NCI-H446 treated with DMSO at 0.1 percent for 48 hours (cell line): ENCODE data around the gene TMEM223.
"Not testable (repeated sequence)": the region's sequence is repeated elsewhere in the genome, so short reads cannot be mapped to it uniquely, and the experiment has no call there.

Experiments
- DNase-seq: peaks from one replicate; lab custom pipeline; 2025; lab: John Stamatoyannopoulos, UW

TMEM223 gene

DNA sequence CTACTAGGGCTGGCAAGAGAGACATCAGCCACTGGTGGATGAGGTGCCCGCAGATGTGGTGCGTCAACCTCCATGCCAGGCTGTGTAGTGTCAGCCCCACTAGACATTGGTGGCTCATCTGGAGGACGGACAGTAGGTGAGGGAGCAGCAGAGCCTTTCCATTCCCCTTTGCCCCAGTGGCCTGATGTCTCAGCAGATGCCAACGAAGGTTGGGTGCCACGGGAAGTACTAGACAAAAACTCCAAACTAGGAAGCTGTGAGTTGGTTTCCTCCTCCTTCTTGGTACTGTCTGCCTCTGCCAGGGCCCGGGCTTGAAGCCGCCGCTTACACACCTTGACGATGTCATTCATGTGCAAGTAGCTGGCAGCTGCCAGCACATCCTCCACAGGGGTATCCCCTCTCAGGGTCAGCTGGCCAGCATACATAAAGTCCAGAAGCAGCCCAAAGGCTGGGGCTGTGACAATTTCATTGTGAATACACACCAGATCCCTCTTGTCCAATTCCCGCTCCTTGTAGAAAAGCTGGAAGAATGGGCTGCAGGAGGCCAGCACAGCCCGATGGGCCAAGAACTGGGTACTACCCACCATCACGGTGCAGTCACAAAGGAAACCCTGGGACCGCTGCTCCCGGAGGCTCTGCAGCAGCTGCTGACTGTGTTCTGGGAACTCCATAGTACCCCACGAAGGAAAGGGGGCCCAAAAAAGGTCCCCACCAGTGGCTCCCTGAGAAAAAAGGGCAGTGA lies 38.6 kb downstream of the TMEM223 start:
- DNase-seq: no peak

DNA sequence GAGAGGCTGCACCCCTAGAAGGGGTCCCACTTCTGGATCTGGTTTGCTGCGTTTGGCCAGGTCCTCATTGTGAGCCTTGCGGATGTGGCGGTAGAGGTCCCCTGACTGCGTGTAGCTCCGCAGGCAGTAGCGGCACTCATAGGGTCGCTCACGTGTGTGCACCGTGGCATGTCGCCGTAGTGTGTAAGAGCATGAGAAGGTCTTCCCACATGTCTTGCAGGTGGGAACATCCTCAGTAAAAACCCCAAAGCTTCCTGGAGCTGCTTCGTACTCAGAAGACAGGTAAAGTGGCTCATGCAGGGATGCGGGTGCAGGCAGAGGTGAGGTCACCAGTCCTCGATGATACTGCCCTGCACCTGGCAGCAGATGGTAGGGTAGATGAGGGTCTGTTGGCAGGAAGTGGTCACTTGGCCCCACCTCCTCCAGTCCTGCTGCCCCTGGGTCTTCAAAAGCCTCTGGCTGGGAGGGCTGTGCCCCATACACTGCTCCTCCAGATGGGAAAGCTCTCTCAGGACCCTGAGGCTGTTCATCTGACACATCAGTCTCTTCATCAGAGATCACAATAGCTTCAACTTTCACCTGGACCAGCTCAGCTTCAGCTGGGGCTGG lies 39.5 kb downstream of the TMEM223 start:
- no peak for DNase-seq

DNA sequence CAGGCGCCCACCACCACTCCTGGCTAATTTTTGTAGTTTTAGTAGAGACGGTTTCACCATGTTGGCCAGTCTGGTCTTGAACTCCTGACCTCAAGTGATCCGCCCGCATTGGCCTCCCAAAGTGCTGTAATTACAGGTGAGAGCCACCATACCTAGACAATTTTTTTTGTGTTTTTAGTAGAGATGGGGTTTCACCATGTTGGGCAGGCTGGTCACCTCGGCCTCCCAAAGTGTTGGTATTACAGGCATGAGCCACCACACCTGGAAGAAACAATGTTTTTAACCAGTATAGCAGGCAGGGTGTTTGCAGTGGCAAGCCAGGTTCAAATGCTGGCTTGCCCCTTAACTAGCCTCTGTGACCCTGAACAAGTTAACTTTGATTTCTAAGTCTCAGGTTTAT lies 41.9 kb downstream of the TMEM223 start:
- not testable (repeated sequence) for DNase-seq

DNA sequence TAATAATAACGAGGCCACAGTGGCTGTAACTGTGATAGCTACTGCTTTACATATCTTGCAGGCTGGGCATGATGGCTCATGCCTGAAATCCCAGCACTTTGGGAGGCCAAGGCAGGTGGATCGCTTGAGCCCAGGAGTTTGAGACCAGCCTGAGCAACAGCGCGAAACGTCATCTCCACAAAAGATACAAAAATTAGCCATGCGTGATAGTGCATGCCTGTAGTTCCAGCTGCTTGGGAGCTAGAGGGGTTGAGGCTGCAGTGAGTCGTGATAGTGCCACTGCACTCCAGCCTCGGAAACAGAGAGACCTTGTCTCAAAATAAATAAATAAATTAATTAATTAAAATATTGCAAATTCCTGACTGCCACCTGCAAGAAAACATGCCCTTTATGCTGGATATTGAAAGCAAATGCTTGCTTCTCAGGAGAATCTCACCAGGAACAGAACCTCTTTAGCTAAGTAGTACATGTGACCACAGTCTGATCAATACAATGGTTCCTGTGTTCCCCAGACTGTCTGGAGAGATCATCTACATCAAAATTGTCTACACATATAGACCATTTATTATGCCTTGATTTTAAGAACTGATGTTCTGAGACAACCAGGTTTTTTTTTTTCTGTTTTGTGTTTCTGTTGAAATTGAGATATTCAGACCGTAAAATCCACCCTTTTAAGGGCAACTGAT lies 44.2 kb downstream of the TMEM223 start:
- no peak for DNase-seq
